ENCODE measurements around the gene PIK3R3.

DNA sequence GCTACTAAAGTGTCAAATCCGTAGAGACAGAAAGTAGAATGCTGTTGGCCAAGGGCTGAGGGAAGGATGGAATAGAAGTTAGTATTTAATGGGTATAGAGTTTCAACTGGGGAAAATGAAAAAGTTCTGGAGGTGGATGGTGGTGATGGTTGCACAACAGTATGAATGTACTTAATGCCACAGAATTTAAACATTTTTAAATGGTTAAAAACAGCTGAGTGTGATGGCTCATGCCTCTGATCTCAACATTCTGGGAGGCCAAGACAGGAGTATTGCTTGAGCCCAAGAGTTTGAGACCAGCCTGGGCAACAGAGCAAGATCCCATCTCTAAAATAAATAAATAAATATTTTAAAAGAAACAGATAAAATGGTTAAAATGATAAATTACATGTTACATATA lies 44.5 kb downstream of the PIK3R3 start:
- TF ChIP-seq, protein P1, sequence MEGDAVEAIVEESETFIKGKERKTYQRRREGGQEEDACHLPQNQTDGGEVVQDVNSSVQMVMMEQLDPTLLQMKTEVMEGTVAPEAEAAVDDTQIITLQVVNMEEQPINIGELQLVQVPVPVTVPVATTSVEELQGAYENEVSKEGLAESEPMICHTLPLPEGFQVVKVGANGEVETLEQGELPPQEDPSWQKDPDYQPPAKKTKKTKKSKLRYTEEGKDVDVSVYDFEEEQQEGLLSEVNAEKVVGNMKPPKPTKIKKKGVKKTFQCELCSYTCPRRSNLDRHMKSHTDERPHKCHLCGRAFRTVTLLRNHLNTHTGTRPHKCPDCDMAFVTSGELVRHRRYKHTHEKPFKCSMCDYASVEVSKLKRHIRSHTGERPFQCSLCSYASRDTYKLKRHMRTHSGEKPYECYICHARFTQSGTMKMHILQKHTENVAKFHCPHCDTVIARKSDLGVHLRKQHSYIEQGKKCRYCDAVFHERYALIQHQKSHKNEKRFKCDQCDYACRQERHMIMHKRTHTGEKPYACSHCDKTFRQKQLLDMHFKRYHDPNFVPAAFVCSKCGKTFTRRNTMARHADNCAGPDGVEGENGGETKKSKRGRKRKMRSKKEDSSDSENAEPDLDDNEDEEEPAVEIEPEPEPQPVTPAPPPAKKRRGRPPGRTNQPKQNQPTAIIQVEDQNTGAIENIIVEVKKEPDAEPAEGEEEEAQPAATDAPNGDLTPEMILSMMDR (IDR thresholded peaks at IDR 0.05) = no peak
- TF ChIP-seq POLR2AphosphoS5 (IDR thresholded peaks at IDR 0.05; ENCODE audit: low read depth, low read length) = no peak
- TF ChIP-seq, protein P2, sequence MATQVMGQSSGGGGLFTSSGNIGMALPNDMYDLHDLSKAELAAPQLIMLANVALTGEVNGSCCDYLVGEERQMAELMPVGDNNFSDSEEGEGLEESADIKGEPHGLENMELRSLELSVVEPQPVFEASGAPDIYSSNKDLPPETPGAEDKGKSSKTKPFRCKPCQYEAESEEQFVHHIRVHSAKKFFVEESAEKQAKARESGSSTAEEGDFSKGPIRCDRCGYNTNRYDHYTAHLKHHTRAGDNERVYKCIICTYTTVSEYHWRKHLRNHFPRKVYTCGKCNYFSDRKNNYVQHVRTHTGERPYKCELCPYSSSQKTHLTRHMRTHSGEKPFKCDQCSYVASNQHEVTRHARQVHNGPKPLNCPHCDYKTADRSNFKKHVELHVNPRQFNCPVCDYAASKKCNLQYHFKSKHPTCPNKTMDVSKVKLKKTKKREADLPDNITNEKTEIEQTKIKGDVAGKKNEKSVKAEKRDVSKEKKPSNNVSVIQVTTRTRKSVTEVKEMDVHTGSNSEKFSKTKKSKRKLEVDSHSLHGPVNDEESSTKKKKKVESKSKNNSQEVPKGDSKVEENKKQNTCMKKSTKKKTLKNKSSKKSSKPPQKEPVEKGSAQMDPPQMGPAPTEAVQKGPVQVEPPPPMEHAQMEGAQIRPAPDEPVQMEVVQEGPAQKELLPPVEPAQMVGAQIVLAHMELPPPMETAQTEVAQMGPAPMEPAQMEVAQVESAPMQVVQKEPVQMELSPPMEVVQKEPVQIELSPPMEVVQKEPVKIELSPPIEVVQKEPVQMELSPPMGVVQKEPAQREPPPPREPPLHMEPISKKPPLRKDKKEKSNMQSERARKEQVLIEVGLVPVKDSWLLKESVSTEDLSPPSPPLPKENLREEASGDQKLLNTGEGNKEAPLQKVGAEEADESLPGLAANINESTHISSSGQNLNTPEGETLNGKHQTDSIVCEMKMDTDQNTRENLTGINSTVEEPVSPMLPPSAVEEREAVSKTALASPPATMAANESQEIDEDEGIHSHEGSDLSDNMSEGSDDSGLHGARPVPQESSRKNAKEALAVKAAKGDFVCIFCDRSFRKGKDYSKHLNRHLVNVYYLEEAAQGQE (IDR thresholded peaks at IDR 0.05; ENCODE audit: insufficient read depth in 1 of 2, low read depth in 2 of 2, low read length in 1 of 2) = no peak
- TF ChIP-seq TCF7L2 (IDR thresholded peaks at IDR 0.05; ENCODE audit: low read depth, low read length) = no peak
- no peak for TF ChIP-seq SIN3A (IDR thresholded peaks at IDR 0.05; ENCODE audit: borderline replicate concordance, insufficient read depth, low read depth, low read length)

Data from Panc1 (cell line).